Stimulated activated CD8-positive, alpha-beta memory T cell treated with anti-CD3 and anti-CD28 coated beads, Interleukin-2, amount 100 ng/mL, for 1 hour (primary cell): ENCODE results near the gene PCDH9.

Experiments used
- DNase-seq, 2 donors: peaks; one replicate each; pipeline ENCODE4 v3.0.0-alpha.2; 2020; ENCODE audit warnings: low read depth in 2 of 2

PCDH9 gene

GRCh38 chr13:66565279-66565678 is 664.9 kb downstream of the PCDH9 start:
- no peak for DNase-seq

GRCh38 chr13:66563076-66563475 is 667.1 kb downstream of the PCDH9 start:
- DNase-seq, result no peak

GRCh38 chr13:66562054-66562453 is 668.1 kb downstream of the PCDH9 start:
- DNase-seq, result no peak

GRCh38 chr13:66560991-66561390 is 669.1 kb downstream of the PCDH9 start:
- DNase-seq, result no peak

GRCh38 chr13:66560189-66560588 is 669.9 kb downstream of the PCDH9 start:
- DNase-seq, result no peak

GRCh38 chr13:66559093-66559492 is 671.0 kb downstream of the PCDH9 start:
- DNase-seq, result no peak

GRCh38 chr13:66558506-66558905 is 671.6 kb downstream of the PCDH9 start:
- no peak for DNase-seq

GRCh38 chr13:66557357-66557756 is 672.8 kb downstream of the PCDH9 start:
- no peak for DNase-seq

- DNase-seq, result no peak
These were observed 673.8 kb downstream of the PCDH9 start for GRCh38 chr13:66556306-66556705.

- DNase-seq, result no peak
These were observed 676.7 kb downstream of the PCDH9 start for GRCh38 chr13:66553391-66553790.

GRCh38 chr13:66551128-66551527 is 679.0 kb downstream of the PCDH9 start:
- no peak for DNase-seq

GRCh38 chr13:66547685-66548084 is 682.5 kb downstream of the PCDH9 start:
- no peak for DNase-seq

GRCh38 chr13:66546534-66547379 is 683.4 kb downstream of the PCDH9 start:
- no peak for DNase-seq

GRCh38 chr13:66543780-66544179 is 686.4 kb downstream of the PCDH9 start:
- no peak for DNase-seq

GRCh38 chr13:66537417-66537816 is 692.7 kb downstream of the PCDH9 start:
- DNase-seq, result no peak

GRCh38 chr13:66536746-66537145 is 693.4 kb downstream of the PCDH9 start:
- DNase-seq, result no peak

GRCh38 chr13:66534561-66534960 is 695.6 kb downstream of the PCDH9 start:
- DNase-seq, result no peak

- DNase-seq, result no peak
These were observed 697.3 kb downstream of the PCDH9 start for GRCh38 chr13:66532845-66533244.

GRCh38 chr13:66532146-66532545 is 698.0 kb downstream of the PCDH9 start:
- no peak for DNase-seq

GRCh38 chr13:66530686-66531085 is 699.5 kb downstream of the PCDH9 start:
- DNase-seq, result no peak

GRCh38 chr13:66530158-66530557 is 700.0 kb downstream of the PCDH9 start:
- DNase-seq, result no peak

GRCh38 chr13:66528944-66529576 is 701.1 kb downstream of the PCDH9 start:
- no peak for DNase-seq

GRCh38 chr13:66528180-66528579 is 702.0 kb downstream of the PCDH9 start:
- DNase-seq, result no peak
